ENCODE measurements around the gene VILL.

The VILL gene

DNA sequence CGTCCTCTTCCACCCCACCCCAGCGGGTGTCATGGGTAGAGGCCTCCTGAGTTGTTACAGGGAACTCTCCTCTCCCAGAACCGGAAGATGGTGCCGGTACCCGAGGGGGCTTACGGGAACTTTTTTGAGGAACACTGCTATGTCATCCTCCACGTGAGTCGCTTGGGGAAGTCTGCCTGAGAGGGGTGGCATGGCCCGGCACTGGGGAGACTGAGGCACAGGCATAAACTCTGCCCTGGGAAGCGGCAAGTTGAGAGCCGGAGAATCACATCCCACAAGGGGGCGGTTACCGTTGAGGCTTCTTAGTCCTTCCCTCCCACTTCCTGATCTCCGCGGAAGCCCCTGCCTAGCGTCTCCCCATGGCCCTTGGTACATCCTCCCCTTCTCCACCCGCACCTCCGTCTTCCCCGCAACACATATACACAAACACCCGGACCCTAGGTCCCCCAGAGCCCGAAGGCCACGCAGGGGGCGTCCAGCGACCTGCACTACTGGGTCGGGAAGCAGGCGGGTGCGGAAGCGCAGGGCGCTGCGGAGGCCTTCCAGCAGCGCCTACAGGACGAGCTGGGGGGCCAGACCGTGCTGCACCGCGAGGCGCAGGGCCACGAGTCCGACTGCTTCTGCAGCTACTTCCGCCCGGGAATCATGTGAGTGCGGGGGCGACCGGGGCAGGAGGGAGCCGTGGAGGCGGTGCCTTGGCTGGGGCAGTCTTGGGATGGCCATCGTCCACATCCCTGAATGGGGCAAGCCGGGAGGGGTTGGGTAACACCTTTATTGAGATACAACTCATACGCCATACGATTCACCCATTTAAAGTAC is 3.4 kb downstream of the VILL start:
- Histone ChIP-seq H3K4me3 (ENCODE audit: low read depth, low read length) (peak overlapping the region; percentile 76), H3K4me1 (ENCODE audit: control insufficient read depth, insufficient read depth, low read length) (peaks cover 19% of the 10 kb centered on the region), H3K27me3 (ENCODE audit: control insufficient read depth, insufficient read depth, low read length) (peaks cover 18% of the 10 kb centered on the region; the same call in 1 of the 2 replicates), H3K9ac (ENCODE audit: low read length) (peak overlapping the region; percentile 73), H3K9me3 (ENCODE audit: control insufficient read depth, insufficient read depth, low read depth, low read length) (no peaks in the 10 kb centered on the region), H3K36me3 (ENCODE audit: control insufficient read depth, insufficient read depth, low read length) (no peaks in the 10 kb centered on the region), H3K27ac (ENCODE audit: low read depth, low read length) (no peak overlapping the region)

DNA sequence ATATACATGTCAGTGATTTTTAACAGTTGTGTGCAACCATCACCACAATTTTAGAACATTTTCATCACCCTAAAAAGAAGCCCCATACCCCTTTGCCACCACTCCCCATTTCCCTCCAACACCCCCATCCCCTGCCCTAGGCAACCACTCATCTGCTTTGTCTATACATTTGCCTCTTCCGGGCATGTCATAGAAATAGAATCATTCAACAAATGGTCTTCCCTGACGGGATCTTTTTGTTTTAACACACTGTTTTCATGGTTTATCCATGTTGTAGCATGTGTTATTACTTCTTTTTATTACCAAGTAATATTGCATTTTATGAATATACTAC is 4.0 kb downstream of the VILL start:
- no peak overlapping the region for H3K27ac ChIP-seq (ENCODE audit: low read depth, low read length)
- peaks cover 23% of the 10 kb centered on the region for H3K4me1 ChIP-seq (ENCODE audit: control insufficient read depth, insufficient read depth, low read length)
- H3K27me3 ChIP-seq (ENCODE audit: control insufficient read depth, insufficient read depth, low read length) = peaks cover 18% of the 10 kb centered on the region; the same call in 1 of the 2 replicates
- peak overlapping the region; percentile 76 for H3K4me3 ChIP-seq (ENCODE audit: low read depth, low read length)
- no peaks in the 10 kb centered on the region for H3K9me3 ChIP-seq (ENCODE audit: control insufficient read depth, insufficient read depth, low read depth, low read length)
- H3K9ac ChIP-seq (ENCODE audit: low read length) = no peak overlapping the region
- no peaks in the 10 kb centered on the region for H3K36me3 ChIP-seq (ENCODE audit: control insufficient read depth, insufficient read depth, low read length)

DNA sequence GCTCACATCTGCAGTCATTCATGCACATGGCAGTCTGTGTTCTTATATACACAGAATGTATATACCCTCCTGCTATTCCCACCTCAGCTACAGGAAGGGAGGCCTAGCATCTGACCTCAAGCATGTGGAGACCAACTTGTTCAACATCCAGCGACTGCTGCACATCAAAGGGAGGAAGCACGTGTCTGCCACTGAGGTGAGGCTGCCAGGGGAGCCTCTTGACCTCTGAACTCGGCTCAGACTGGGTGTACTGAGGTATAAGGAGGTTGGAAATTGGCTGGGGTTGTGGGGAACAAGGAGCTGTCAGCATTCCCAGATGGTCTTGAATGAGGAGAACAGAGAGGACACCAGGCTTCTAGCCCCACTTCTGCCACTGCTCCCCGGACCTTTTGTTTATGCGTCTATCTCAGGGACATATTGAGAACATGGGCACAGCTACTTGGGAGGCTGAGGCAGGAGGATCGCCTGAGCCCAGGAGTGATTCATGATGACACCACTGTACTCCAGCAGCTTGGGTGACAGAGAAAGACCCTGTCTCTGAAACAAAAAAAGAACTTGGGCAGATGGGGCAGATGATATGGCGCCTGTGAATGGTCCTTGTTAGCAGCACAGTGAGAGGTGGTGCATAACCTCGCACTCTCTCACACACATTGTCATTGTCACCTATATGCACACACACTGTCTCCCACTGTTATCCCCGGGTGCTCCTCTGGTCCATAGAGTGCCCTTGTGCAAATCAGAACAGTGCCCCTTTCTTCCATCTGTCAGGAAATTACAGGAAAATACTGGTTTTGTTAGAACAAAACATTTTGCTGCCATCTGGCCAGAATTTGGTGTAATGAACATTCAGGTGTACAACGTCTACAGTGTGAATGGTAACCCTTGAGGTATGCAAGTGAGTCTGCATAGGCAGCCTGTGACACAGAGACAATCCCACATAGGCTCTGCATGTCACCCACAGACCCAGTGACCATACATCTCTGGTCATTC is 5.4 kb downstream of the VILL start:
- Histone ChIP-seq H3K36me3 (ENCODE audit: control insufficient read depth, insufficient read depth, low read length) (no peaks in the 10 kb centered on the region), H3K9ac (ENCODE audit: low read length) (no peak overlapping the region), H3K27me3 (ENCODE audit: control insufficient read depth, insufficient read depth, low read length) (peaks cover 18% of the 10 kb centered on the region; the same call in 1 of the 2 replicates), H3K4me3 (ENCODE audit: low read depth, low read length) (no peak overlapping the region), H3K4me1 (ENCODE audit: control insufficient read depth, insufficient read depth, low read length) (peaks cover 23% of the 10 kb centered on the region), H3K27ac (ENCODE audit: low read depth, low read length) (no peak overlapping the region), H3K9me3 (ENCODE audit: control insufficient read depth, insufficient read depth, low read depth, low read length) (no peaks in the 10 kb centered on the region)

GRCh38 chr3:37996785-37997301 is 6.3 kb downstream of the VILL start:
- H3K27me3 ChIP-seq (ENCODE audit: control insufficient read depth, insufficient read depth, low read length) = peaks cover 18% of the 10 kb centered on the region; the same call in 1 of the 2 replicates
- H3K36me3 ChIP-seq (ENCODE audit: control insufficient read depth, insufficient read depth, low read length) = no peaks in the 10 kb centered on the region
- H3K27ac ChIP-seq (ENCODE audit: low read depth, low read length) = no peak overlapping the region
- H3K4me1 ChIP-seq (ENCODE audit: control insufficient read depth, insufficient read depth, low read length) = peaks cover 23% of the 10 kb centered on the region
- H3K4me3 ChIP-seq (ENCODE audit: low read depth, low read length) = no peak overlapping the region
- H3K9ac ChIP-seq (ENCODE audit: low read length) = no peak overlapping the region
- H3K9me3 ChIP-seq (ENCODE audit: control insufficient read depth, insufficient read depth, low read depth, low read length) = no peaks in the 10 kb centered on the region

DNA sequence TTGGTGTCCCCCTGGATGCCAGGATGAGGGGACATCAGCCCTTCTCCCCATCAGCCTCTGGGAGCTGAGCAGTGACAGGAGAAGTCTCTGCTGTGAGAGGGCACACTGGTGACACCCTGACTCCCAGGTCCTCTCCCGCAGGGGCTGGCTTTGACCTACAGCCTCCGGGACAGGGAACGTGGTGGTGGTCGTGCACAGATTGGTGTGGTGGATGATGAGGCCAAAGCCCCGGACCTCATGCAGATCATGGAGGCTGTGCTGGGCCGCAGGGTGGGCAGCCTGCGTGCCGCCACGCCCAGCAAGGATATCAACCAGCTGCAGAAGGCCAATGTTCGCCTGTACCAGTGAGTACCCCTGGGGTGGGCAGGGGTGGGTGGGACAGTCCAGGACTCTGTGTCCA is 6.8 kb downstream of the VILL start:
- Histone ChIP-seq H3K4me3 (ENCODE audit: low read depth, low read length) (no peak overlapping the region), H3K4me1 (ENCODE audit: control insufficient read depth, insufficient read depth, low read length) (peaks cover 23% of the 10 kb centered on the region), H3K27me3 (ENCODE audit: control insufficient read depth, insufficient read depth, low read length) (peaks cover 13% of the 10 kb centered on the region; the same call in 1 of the 2 replicates), H3K9me3 (ENCODE audit: control insufficient read depth, insufficient read depth, low read depth, low read length) (no peaks in the 10 kb centered on the region), H3K36me3 (ENCODE audit: control insufficient read depth, insufficient read depth, low read length) (no peaks in the 10 kb centered on the region), H3K27ac (ENCODE audit: low read depth, low read length) (no peak overlapping the region), H3K9ac (ENCODE audit: low read length) (no peak overlapping the region)

- Histone ChIP-seq H3K4me1 (ENCODE audit: control insufficient read depth, insufficient read depth, low read length) (peaks cover 23% of the 10 kb centered on the region), H3K4me3 (ENCODE audit: low read depth, low read length) (no peak overlapping the region), H3K9me3 (ENCODE audit: control insufficient read depth, insufficient read depth, low read depth, low read length) (no peaks in the 10 kb centered on the region), H3K27ac (ENCODE audit: low read depth, low read length) (no peak overlapping the region), H3K9ac (ENCODE audit: low read length) (no peak overlapping the region), H3K36me3 (ENCODE audit: control insufficient read depth, insufficient read depth, low read length) (no peaks in the 10 kb centered on the region), H3K27me3 (ENCODE audit: control insufficient read depth, insufficient read depth, low read length) (0 out of 2 replicates have a peak, but pooled peaks cover 11% of the 10 kb centered on the region)
These were observed 7.3 kb downstream of the VILL start for GRCh38 chr3:37997791-37998370.

- Histone ChIP-seq H3K9ac (ENCODE audit: low read length) (no peak overlapping the region), H3K4me3 (ENCODE audit: low read depth, low read length) (no peak overlapping the region), H3K4me1 (ENCODE audit: control insufficient read depth, insufficient read depth, low read length) (peaks cover 13% of the 10 kb centered on the region), H3K9me3 (ENCODE audit: control insufficient read depth, insufficient read depth, low read depth, low read length) (no peaks in the 10 kb centered on the region), H3K27me3 (ENCODE audit: control insufficient read depth, insufficient read depth, low read length) (0 out of 2 replicates have a peak, but pooled peaks cover 11% of the 10 kb centered on the region), H3K36me3 (ENCODE audit: control insufficient read depth, insufficient read depth, low read length) (no peaks in the 10 kb centered on the region), H3K27ac (ENCODE audit: low read depth, low read length) (no peak overlapping the region)
These were observed 9.2 kb downstream of the VILL start for GRCh38 chr3:37999836-38000235.

DNA sequence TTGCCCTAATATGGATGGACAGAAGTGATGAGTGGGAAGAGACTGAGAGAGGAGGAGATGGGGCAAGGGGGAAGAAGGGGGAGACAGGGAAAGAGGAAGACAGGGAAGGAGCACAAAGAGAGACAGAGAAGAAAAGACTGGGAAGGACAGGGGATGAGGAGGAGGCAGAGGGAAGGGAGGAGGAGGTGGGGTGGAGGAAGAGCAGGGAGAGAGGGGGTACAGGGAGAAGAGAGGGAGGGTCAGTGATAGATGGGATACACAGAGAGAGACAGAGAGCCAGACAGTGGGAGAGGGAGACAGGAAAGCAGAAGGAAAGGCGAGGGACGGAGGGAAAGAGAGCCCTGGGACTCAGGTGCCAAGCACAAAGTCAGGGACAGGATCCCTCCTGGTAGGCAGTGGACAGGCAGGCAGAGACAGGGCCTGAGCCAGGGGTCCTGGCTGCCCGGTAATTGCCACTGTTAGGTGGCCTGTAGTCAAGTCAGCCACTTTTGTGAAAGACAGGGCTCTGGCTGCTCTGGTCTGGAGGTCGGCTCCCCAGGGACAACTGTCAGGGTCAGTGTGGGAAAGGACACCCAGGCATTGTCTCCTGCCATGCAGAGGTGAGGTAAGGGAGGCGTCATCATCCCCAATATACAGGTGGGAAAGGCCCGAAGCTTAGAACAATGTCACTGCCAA is 9.8 kb downstream of the VILL start:
- Histone ChIP-seq H3K27ac (ENCODE audit: low read depth, low read length) (no peak overlapping the region), H3K4me1 (ENCODE audit: control insufficient read depth, insufficient read depth, low read length) (peaks cover 13% of the 10 kb centered on the region), H3K9me3 (ENCODE audit: control insufficient read depth, insufficient read depth, low read depth, low read length) (no peaks in the 10 kb centered on the region), H3K36me3 (ENCODE audit: control insufficient read depth, insufficient read depth, low read length) (no peaks in the 10 kb centered on the region), H3K9ac (ENCODE audit: low read length) (no peak overlapping the region), H3K27me3 (ENCODE audit: control insufficient read depth, insufficient read depth, low read length) (0 out of 2 replicates have a peak, but pooled peaks cover 11% of the 10 kb centered on the region), H3K4me3 (ENCODE audit: low read depth, low read length) (no peak overlapping the region)

- Histone ChIP-seq H3K4me3 (ENCODE audit: low read depth, low read length) (no peak overlapping the region), H3K36me3 (ENCODE audit: control insufficient read depth, insufficient read depth, low read length) (no peaks in the 10 kb centered on the region), H3K27me3 (ENCODE audit: control insufficient read depth, insufficient read depth, low read length) (0 out of 2 replicates have a peak, but pooled peaks cover 11% of the 10 kb centered on the region), H3K27ac (ENCODE audit: low read depth, low read length) (no peak overlapping the region), H3K4me1 (ENCODE audit: control insufficient read depth, insufficient read depth, low read length) (peaks cover 13% of the 10 kb centered on the region), H3K9me3 (ENCODE audit: control insufficient read depth, insufficient read depth, low read depth, low read length) (no peaks in the 10 kb centered on the region), H3K9ac (ENCODE audit: low read length) (no peak overlapping the region)
These were observed 10.4 kb downstream of the VILL start for GRCh38 chr3:38000965-38001455.

DNA sequence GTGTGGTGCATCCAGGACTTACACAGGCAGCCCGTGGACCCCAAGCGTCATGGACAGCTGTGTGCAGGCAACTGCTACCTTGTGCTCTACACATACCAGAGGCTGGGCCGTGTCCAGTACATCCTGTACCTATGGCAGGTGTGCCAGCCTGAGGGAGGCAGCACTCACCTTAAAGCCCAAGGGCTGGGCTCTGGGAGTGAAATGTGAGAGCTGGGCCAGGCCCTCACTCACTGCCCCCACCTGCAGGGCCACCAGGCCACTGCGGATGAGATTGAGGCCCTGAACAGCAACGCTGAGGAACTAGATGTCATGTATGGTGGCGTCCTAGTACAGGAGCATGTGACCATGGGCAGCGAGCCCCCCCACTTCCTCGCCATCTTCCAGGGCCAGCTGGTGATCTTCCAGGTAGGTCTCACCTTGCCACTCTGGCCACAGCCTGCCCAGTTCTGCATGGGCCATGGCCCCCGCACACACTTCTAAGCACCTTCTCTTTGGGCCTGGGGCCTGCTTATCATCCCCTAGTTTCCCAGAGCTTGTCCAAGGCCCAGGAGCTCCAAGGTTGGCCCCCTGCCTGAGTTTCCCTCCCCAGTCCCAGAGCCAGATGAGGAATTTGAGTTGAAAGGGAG is 11.0 kb downstream of the VILL start:
- H3K4me1 ChIP-seq (ENCODE audit: control insufficient read depth, insufficient read depth, low read length) = peaks cover 13% of the 10 kb centered on the region
- H3K9ac ChIP-seq (ENCODE audit: low read length) = no peak overlapping the region
- no peak overlapping the region for H3K4me3 ChIP-seq (ENCODE audit: low read depth, low read length)
- H3K9me3 ChIP-seq (ENCODE audit: control insufficient read depth, insufficient read depth, low read depth, low read length) = no peaks in the 10 kb centered on the region
- no peak overlapping the region for H3K27ac ChIP-seq (ENCODE audit: low read depth, low read length)
- H3K27me3 ChIP-seq (ENCODE audit: control insufficient read depth, insufficient read depth, low read length) = 0 out of 2 replicates have a peak, but pooled peaks cover 11% of the 10 kb centered on the region
- no peaks in the 10 kb centered on the region for H3K36me3 ChIP-seq (ENCODE audit: control insufficient read depth, insufficient read depth, low read length)
